ENCODE data around the gene CDH13.

CDH13 gene

DNA sequence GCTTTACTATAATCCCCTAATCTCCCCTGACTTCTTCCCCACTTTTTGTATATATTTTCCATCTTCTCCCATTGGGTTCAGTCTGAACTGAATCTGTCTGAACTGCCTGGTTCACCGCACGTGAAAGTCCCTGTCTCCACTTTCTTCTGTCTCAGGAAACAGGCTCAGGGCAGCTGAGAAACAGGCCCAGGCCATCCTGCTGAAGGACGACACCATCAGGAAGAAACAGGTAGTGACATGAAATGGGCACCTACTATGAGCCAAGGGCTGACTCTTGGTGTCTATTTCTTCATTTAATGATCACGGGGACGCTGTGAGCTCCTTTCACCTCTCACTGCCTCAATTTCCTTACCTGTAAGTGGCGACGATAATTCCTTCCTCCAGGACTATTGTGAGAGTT lies 1090.5 kb downstream of the CDH13 start:
- Histone ChIP-seq H3K27me3 (ENCODE audit: control insufficient read depth, insufficient read depth, low read length) (no peaks in the 10 kb centered on the region), H3K4me3 (ENCODE audit: low read length) (no peak overlapping the region), H3K9ac (ENCODE audit: low read length) (no peak overlapping the region), H3K36me3 (ENCODE audit: control insufficient read depth, insufficient read depth, low read length) (no peaks in the 10 kb centered on the region), H3K4me1 (ENCODE audit: control insufficient read depth, insufficient read depth, low read length) (no peaks in the 10 kb centered on the region), H3K9me3 (ENCODE audit: control insufficient read depth, low read length) (no peaks in the 10 kb centered on the region)

DNA sequence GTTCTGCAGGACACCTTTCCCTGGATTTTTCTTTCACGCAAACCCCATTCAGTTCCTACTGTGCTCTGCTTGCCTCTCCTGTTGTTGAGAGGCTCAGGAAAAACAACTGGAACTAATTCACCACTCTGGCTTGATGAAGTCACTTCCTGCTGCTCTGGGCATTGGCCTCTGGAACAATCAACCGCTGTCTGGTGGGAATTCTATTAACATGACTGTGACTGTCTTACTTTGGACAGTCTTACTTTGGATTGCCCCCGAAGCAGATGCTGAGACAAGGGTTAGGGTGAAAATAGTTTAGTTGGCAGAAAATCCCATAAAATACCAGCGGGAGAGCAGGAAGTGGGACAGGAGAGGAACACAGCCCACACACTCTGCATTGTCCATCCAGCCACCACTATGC lies 1091.0 kb downstream of the CDH13 start:
- Histone ChIP-seq H3K36me3 (ENCODE audit: control insufficient read depth, insufficient read depth, low read length) (no peaks in the 10 kb centered on the region), H3K4me3 (ENCODE audit: low read length) (no peak overlapping the region), H3K27me3 (ENCODE audit: control insufficient read depth, insufficient read depth, low read length) (no peaks in the 10 kb centered on the region)

DNA sequence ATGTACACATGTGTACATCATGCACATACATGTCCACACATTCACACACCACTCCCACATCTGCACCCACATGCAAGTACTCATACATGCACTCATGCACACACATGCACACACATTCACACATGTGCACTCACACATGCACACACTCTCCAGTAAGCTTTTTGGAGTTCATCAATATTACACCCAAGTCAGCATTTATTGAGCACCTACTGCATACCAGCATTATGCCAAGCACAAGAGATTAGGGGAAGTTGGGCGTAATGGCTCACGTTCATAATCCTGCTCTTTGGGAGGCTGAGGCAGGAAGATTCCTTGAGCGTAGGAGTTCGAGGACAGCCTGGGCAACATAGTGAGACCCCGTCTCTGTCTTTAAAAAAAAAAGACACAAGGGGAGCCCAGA lies 1093.4 kb downstream of the CDH13 start:
- Histone ChIP-seq H3K4me3 (ENCODE audit: low read length) (no peak overlapping the region), H3K36me3 (ENCODE audit: control insufficient read depth, insufficient read depth, low read length) (no peaks in the 10 kb centered on the region), H3K27me3 (ENCODE audit: control insufficient read depth, insufficient read depth, low read length) (no peaks in the 10 kb centered on the region), H3K4me1 (ENCODE audit: control insufficient read depth, insufficient read depth, low read length) (no peaks in the 10 kb centered on the region), H3K9ac (ENCODE audit: low read length) (no peak overlapping the region), H3K9me3 (ENCODE audit: control insufficient read depth, low read length) (no peaks in the 10 kb centered on the region)

More for the DNA sequence above, 1091.0 kb downstream of the CDH13 start:
- Histone ChIP-seq H3K9me3 (ENCODE audit: control insufficient read depth, low read length) (no peaks in the 10 kb centered on the region), H3K4me1 (ENCODE audit: control insufficient read depth, insufficient read depth, low read length) (no peaks in the 10 kb centered on the region), H3K9ac (ENCODE audit: low read length) (no peak overlapping the region)

DNA sequence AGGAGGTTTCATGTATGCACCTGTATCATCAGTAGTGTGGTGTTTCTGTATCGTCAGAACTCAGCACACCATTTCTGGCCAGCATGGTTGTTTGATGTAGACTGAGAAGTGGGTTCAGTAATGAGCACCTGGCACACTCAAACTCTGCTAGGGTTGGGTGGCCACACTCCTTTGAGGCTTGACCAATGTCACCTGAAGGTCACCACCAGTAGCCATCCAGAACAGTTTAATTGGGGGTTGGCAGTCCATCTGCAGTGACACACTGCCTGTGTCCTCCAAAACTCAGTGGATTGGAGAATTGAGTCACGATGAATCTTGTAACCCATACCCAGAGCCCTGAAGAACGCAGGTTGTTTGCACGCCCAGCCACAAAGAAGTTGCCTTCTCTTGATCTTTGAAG lies 1094.2 kb downstream of the CDH13 start:
- Histone ChIP-seq H3K36me3 (ENCODE audit: control insufficient read depth, insufficient read depth, low read length) (no peaks in the 10 kb centered on the region), H3K9ac (ENCODE audit: low read length) (no peak overlapping the region), H3K4me3 (ENCODE audit: low read length) (no peak overlapping the region)

DNA sequence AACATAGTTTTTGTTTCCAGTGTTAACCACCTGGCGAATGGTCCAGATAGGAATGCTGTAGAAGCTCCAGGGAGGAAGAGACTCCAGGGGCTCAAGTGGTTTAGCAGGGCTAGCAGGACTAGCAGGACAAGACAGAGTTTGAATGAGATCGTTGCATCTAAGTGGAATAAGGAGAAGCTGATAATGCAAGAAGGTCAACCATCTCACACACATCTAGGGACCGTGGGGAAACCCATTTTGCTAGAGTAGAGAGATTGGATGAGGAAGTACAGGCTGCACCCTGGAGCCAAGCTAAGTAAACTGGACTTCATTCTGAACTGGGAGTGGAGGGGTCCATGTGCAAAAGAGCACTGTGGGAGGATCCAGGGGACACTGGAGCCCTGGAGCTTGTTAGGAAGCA lies 1094.9 kb downstream of the CDH13 start:
- H3K4me1 ChIP-seq (ENCODE audit: control insufficient read depth, insufficient read depth, low read length): no peaks in the 10 kb centered on the region
- no peak overlapping the region for H3K4me3 ChIP-seq (ENCODE audit: low read length)
- no peaks in the 10 kb centered on the region for H3K9me3 ChIP-seq (ENCODE audit: control insufficient read depth, low read length)
- H3K27me3 ChIP-seq (ENCODE audit: control insufficient read depth, insufficient read depth, low read length): no peaks in the 10 kb centered on the region
- no peaks in the 10 kb centered on the region for H3K36me3 ChIP-seq (ENCODE audit: control insufficient read depth, insufficient read depth, low read length)
- no peak overlapping the region for H3K9ac ChIP-seq (ENCODE audit: low read length)

More for the DNA sequence above, 1094.2 kb downstream of the CDH13 start:
- Histone ChIP-seq H3K4me1 (ENCODE audit: control insufficient read depth, insufficient read depth, low read length) (no peaks in the 10 kb centered on the region), H3K27me3 (ENCODE audit: control insufficient read depth, insufficient read depth, low read length) (no peaks in the 10 kb centered on the region), H3K9me3 (ENCODE audit: control insufficient read depth, low read length) (no peaks in the 10 kb centered on the region)

DNA sequence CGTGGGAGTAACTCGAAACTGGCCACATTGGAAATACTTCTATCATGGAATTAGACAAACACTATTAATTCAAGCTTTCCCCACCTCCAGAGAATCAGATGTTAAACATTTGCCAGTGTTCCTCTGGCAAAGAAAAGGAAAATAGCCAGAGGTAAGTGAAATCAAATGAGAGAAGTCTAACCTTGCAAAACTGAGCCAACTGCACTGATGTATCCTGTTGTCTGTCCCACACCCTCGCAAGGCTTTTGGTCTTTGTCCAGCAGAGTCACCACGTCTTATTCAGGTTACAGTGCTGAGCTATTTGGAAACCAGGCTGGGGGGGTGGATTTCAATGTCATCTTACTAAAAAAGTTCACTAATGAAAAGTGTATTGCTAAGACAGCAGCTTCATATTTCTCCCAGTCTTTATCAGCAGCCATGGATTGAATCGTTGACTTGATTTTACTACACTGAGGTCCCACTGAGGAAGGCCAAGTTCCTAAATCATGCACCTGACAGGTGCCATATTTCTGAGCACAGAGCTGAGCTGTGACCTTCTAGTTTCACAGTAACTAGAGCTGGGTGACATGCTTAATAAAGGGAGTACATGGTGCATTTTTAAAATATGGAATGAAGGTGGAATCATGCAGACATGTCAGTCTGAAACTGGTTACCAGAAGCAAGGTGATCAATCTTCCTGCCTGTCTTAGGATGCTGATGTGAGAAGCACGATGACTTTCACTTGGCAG lies 1095.9 kb downstream of the CDH13 start:
- Histone ChIP-seq H3K4me3 (ENCODE audit: low read length) (no peak overlapping the region), H3K36me3 (ENCODE audit: control insufficient read depth, insufficient read depth, low read length) (no peaks in the 10 kb centered on the region), H3K27me3 (ENCODE audit: control insufficient read depth, insufficient read depth, low read length) (no peaks in the 10 kb centered on the region), H3K9me3 (ENCODE audit: control insufficient read depth, low read length) (no peaks in the 10 kb centered on the region), H3K4me1 (ENCODE audit: control insufficient read depth, insufficient read depth, low read length) (no peaks in the 10 kb centered on the region), H3K9ac (ENCODE audit: low read length) (no peak overlapping the region)

DNA sequence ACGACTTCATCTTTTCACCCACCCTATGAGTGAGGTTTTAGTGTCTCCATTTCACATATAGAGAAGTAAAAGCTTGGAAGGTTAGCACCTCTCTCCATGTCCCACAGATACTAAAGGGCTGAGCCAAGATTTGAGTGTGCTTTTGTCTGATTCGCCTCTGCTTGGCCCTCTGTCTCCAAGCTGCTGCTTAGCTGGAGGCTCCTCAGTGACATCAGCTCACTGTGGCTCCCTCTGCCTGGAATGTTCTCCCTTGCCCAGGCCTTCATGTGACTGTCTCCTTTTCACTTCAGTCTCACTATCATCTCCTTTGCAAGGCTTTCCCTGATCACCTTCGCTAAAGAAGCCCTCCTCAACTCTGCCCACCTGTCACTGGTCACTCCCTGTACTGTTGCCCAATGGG lies 1096.5 kb downstream of the CDH13 start:
- no peaks in the 10 kb centered on the region for H3K27me3 ChIP-seq (ENCODE audit: control insufficient read depth, insufficient read depth, low read length)
- no peaks in the 10 kb centered on the region for H3K36me3 ChIP-seq (ENCODE audit: control insufficient read depth, insufficient read depth, low read length)
- H3K9me3 ChIP-seq (ENCODE audit: control insufficient read depth, low read length): no peaks in the 10 kb centered on the region
- no peak overlapping the region for H3K9ac ChIP-seq (ENCODE audit: low read length)
- H3K4me3 ChIP-seq (ENCODE audit: low read length): no peak overlapping the region
- H3K4me1 ChIP-seq (ENCODE audit: control insufficient read depth, insufficient read depth, low read length): no peaks in the 10 kb centered on the region

DNA sequence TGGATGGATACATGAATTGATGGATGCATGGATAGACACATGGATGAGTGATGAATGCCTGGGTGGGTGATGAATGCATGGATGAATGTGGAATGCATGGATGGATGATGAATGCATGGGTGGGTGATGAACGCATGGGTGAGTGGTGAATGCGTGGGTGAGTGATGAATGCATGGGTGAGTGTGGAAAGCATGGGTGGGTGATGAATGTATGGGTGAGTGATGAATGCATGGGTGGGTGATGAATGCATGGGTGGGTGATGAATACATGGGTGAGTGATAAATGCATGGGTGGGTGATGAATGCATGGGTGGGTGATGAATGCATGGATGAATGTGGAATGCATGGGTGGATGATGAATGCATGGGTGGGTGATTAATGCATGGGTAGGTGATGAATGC lies 1097.1 kb downstream of the CDH13 start:
- Histone ChIP-seq H3K4me1 (ENCODE audit: control insufficient read depth, insufficient read depth, low read length) (no peaks in the 10 kb centered on the region), H3K36me3 (ENCODE audit: control insufficient read depth, insufficient read depth, low read length) (no peaks in the 10 kb centered on the region), H3K9ac (ENCODE audit: low read length) (no peak overlapping the region), H3K27me3 (ENCODE audit: control insufficient read depth, insufficient read depth, low read length) (no peaks in the 10 kb centered on the region), H3K9me3 (ENCODE audit: control insufficient read depth, low read length) (no peaks in the 10 kb centered on the region), H3K4me3 (ENCODE audit: low read length) (no peak overlapping the region)

DNA sequence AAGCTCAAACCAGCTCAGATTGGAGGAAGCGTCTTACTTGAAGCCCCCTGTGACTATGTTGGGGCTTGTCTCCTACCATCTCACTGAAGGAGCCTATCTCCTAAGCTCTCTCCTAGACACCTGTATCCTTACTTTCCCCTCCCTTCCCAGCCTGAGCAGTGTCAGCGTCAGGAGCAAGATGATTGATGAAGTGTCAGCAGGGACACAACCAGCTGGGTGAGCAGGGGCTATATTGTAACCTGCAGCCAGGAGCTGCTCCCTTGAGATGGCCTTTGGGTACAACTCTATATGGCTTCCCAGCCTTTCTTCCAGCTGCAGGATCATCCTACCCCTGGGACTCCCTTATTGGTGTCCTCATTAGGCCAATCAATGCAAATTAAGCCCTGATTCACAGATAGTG lies 1097.8 kb downstream of the CDH13 start:
- Histone ChIP-seq H3K9me3 (ENCODE audit: control insufficient read depth, low read length) (no peaks in the 10 kb centered on the region), H3K36me3 (ENCODE audit: control insufficient read depth, insufficient read depth, low read length) (no peaks in the 10 kb centered on the region), H3K27me3 (ENCODE audit: control insufficient read depth, insufficient read depth, low read length) (no peaks in the 10 kb centered on the region), H3K9ac (ENCODE audit: low read length) (no peak overlapping the region), H3K4me3 (ENCODE audit: low read length) (no peak overlapping the region), H3K4me1 (ENCODE audit: control insufficient read depth, insufficient read depth, low read length) (no peaks in the 10 kb centered on the region)

DNA sequence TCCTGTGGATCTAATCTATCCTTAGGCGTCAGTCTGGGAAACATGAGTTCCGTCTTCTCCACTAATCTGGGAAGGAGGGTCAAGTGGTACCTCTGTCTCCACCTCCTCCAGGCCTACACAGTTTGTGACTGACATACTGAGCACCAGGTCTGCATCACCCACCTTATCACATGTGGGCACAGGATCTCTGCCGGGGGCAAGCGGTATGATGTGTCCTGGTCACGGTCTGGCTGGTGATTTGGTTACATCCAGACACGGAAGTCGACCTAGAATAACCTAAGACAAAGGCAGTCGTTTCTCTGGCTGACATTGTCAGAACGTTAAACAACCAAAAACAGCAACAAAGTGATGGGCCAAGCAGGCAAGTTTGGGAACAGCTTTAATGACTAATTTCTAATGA lies 1098.5 kb downstream of the CDH13 start:
- Histone ChIP-seq H3K9me3 (ENCODE audit: control insufficient read depth, low read length) (no peaks in the 10 kb centered on the region), H3K4me1 (ENCODE audit: control insufficient read depth, insufficient read depth, low read length) (no peaks in the 10 kb centered on the region), H3K9ac (ENCODE audit: low read length) (no peak overlapping the region), H3K4me3 (ENCODE audit: low read length) (no peak overlapping the region), H3K36me3 (ENCODE audit: control insufficient read depth, insufficient read depth, low read length) (no peaks in the 10 kb centered on the region), H3K27me3 (ENCODE audit: control insufficient read depth, insufficient read depth, low read length) (no peaks in the 10 kb centered on the region)

DNA sequence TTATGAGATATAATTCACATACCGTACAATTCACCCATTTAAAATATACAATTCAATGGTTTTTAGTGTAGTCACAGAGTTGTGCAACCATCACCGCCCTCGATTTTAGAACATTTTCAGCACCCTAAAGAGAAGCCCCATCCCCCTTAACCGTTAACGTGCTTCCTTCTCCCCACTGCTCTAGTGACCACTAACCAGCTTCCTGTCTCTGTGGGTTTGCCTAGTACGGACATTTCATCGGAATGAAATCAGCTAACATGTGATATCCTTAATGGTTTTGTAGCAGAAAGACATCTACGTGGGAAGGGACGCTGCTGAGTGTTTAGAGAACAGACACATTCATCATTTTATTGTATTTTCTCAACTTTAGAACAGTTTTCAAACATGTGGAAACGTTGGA lies 1100.2 kb downstream of the CDH13 start:
- Histone ChIP-seq H3K9me3 (ENCODE audit: control insufficient read depth, low read length) (no peaks in the 10 kb centered on the region), H3K4me3 (ENCODE audit: low read length) (no peak overlapping the region), H3K4me1 (ENCODE audit: control insufficient read depth, insufficient read depth, low read length) (no peaks in the 10 kb centered on the region), H3K9ac (ENCODE audit: low read length) (no peak overlapping the region), H3K27me3 (ENCODE audit: control insufficient read depth, insufficient read depth, low read length) (no peaks in the 10 kb centered on the region), H3K36me3 (ENCODE audit: control insufficient read depth, insufficient read depth, low read length) (no peaks in the 10 kb centered on the region)

DNA sequence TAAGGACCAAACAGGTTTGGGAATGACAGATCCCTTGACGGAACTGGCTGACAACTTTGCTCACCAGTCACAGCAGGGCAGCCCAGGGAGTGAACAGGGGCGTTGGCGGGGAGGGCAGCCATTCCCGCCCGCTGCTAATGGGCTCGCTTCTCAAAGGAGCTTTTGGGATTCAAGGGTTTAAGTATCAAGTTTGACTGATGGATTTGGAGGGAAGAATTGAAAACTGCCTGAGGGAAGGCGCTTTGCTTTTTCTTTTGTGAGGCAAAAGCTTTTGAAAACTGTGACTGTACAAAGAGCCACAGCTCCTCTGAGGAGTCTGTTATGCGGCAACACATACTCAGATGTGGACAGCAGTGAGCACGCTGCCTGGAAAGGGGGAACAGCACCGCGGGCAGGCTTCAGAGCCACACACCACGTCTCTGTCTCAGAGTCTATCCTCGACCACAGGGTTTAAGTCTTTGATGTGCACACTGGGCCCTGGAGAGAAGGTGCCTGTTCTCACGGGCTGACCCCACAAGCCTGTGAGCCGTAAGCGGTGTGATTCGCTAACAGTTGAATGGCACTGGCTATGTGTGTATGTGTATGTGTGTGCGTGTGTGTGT lies 1101.1 kb downstream of the CDH13 start:
- H3K4me1 ChIP-seq (ENCODE audit: control insufficient read depth, insufficient read depth, low read length): no peaks in the 10 kb centered on the region
- no peak overlapping the region for H3K4me3 ChIP-seq (ENCODE audit: low read length)
- no peaks in the 10 kb centered on the region for H3K9me3 ChIP-seq (ENCODE audit: control insufficient read depth, low read length)
- H3K9ac ChIP-seq (ENCODE audit: low read length): no peak overlapping the region
- H3K36me3 ChIP-seq (ENCODE audit: control insufficient read depth, insufficient read depth, low read length): no peaks in the 10 kb centered on the region
- no peaks in the 10 kb centered on the region for H3K27me3 ChIP-seq (ENCODE audit: control insufficient read depth, insufficient read depth, low read length)

Data from mucosa of stomach (tissue), 1 donor.